Keratinocyte (primary cell): ENCODE results near the gene MLN. TPM values are rescaled to one million over a fixed set of nuclear protein-coding genes. Genes with fewer than 3 reads are reported as not detected.

Experiments used
- DNase-seq: peaks from one replicate; pipeline ENCODE4 v3.0.0-alpha.2; 2011; ENCODE audit warnings: low read depth, missing footprints, low spot score
- FAIRE-seq: peaks from 2 replicates; lab custom pipeline; 2011; peaks lifted over from hg19 to GRCh38; lab: Jason Lieb, UNC
- H2AFZ ChIP-seq: 2 replicates; pipeline ENCODE4 v1.6.0; 2012; ENCODE audit warnings: low read length, control low read depth, inconsistent platforms; ENCODE audit not compliant: control insufficient read depth
- H3K27ac ChIP-seq: 2 replicates; pipeline ENCODE4 v1.5.1; 2011; ENCODE audit warnings: low read length; ENCODE audit not compliant: control insufficient read depth, insufficient read depth
- H3K27me3 ChIP-seq: 3 replicates; pipeline ENCODE4 v1.6.0; 2011; ENCODE audit warnings: low read length; ENCODE audit not compliant: control insufficient read depth, insufficient read depth; ENCODE audit errors: extremely low read depth
- H3K36me3 ChIP-seq, 2 experiments: 2 replicates in 1 of 2; 3 replicates in 1 of 2; pipeline ENCODE4 v1.5.1; 2011; ENCODE audit warnings: low read length in 2 of 2, mild to moderate bottlenecking in 1 of 2; ENCODE audit not compliant: control insufficient read depth in 2 of 2, insufficient read depth in 2 of 2; ENCODE audit errors: extremely low read depth in 1 of 2
- H3K4me1 ChIP-seq: 3 replicates; pipeline ENCODE4 v1.5.1; 2011; ENCODE audit warnings: low read length; ENCODE audit not compliant: control insufficient read depth, insufficient read depth; ENCODE audit errors: extremely low read depth
- H3K4me2 ChIP-seq: 3 replicates; pipeline ENCODE4 v1.6.0; 2011; ENCODE audit warnings: low read depth, low read length; ENCODE audit not compliant: control insufficient read depth, insufficient read depth; ENCODE audit errors: extremely low read depth
- H3K4me3 ChIP-seq, 3 experiments: fragments of 200-600 bp in 1 of 3; sonication (generic) in 1 of 3; 2 replicates in 2 of 3; 3 replicates in 1 of 3; pipeline ENCODE4 v1.5.1; 2011 to 2016; ENCODE audit warnings: low read length in 3 of 3, mild to moderate bottlenecking in 3 of 3, control low read depth in 2 of 3, inconsistent platforms in 1 of 3, low read depth in 1 of 3, mixed read lengths in 1 of 3, mixed run types in 1 of 3, moderate library complexity in 1 of 3; ENCODE audit not compliant: control insufficient read depth in 2 of 3, insufficient read depth in 2 of 3; ENCODE audit errors: extremely low read depth in 1 of 3
- H3K79me2 ChIP-seq: 2 replicates; pipeline ENCODE4 v1.6.0; 2012; ENCODE audit warnings: low read length; ENCODE audit not compliant: control insufficient read depth, insufficient read depth
- H3K9ac ChIP-seq: 3 replicates; pipeline ENCODE4 v1.6.0; 2011; ENCODE audit warnings: low read length; ENCODE audit not compliant: control insufficient read depth, insufficient read depth; ENCODE audit errors: extremely low read depth
- H3K9me1 ChIP-seq: 3 replicates; pipeline ENCODE4 v1.6.0; 2011; ENCODE audit warnings: low read length; ENCODE audit not compliant: control insufficient read depth, insufficient read depth; ENCODE audit errors: extremely low read depth
- H3K9me3 ChIP-seq: 2 replicates; pipeline ENCODE4 v1.5.1; 2012; ENCODE audit warnings: low read depth, low read length; ENCODE audit not compliant: control insufficient read depth
- H4K20me1 ChIP-seq: 3 replicates; pipeline ENCODE4 v1.6.0; 2011; ENCODE audit warnings: low read length; ENCODE audit not compliant: control insufficient read depth, insufficient read depth; ENCODE audit errors: extremely low read depth
- EZH2 ChIP-seq: IDR thresholded peaks from one replicate; pipeline ENCODE4 v1.6.1; 2012; ENCODE audit warnings: inconsistent platforms, mild to moderate bottlenecking, low read length, moderate library complexity
- dilution Hi-C: fragments of 300-500 bp; cut with MboI; formaldehyde crosslinking; loops from one replicate; pipeline ENCODE4 v1.7.0; 2020; ENCODE audit warnings: low sequenced_read_pairs; ENCODE audit not compliant: extremely low pct_ligation_motif_present
- polyA plus RNA-seq, 5 experiments: library from polyadenylated mRNA; depleted of rRNA in 3 of 5; stranded (reverse) in 3 of 5; stranded (forward) in 1 of 5; unstranded in 1 of 5; fragments of >200 nt; gene quantifications; 1 replicate in 1 of 5; 2 replicates in 3 of 5; 3 replicates in 1 of 5; pipeline versions ENCODE4 v1.2.1 to v1.2.3, GENCODE V29; 2011 to 2012; ENCODE audit warnings: missing spikeins in 2 of 5, low read depth in 1 of 5, low replicate concordance in 1 of 5
- TF ChIP-seq, protein P1 (sequence below), 3 experiments: IDR thresholded peaks in 1 of 3; conservative IDR thresholded peaks in 1 of 3; optimal IDR thresholded peaks in 1 of 3; 2 replicates in 2 of 3; 3 replicates in 1 of 3; pipeline versions ENCODE3 to v1.5.1; 2011; ENCODE audit warnings: low read length in 3 of 3, mild to moderate bottlenecking in 3 of 3, moderate library complexity in 2 of 3, control low read depth in 1 of 3, inconsistent platforms in 1 of 3; ENCODE audit not compliant: insufficient read depth in 2 of 3; ENCODE audit errors: extremely low read depth in 1 of 3

MLN gene
- polyA plus RNA-seq, 1 donor (not counting 4 experiments of a cell fraction or from before 2014, with no cell fraction given) = not detected

- Histone ChIP-seq H3K27me3 (peaks cover 12% of the 10 kb centered on the region), H3K4me1 (peaks cover 29% of the 10 kb centered on the region), H3K9ac (no peak overlapping the region), H3K4me3 (no peak overlapping the region), H3K9me1 (peaks cover 4% of the 10 kb centered on the region), H3K36me3 (peaks cover 4 to 11% of the 10 kb centered on the region in 2 experiments), H4K20me1 (peaks cover 4% of the 10 kb centered on the region), H2AFZ (no peak overlapping the region), H3K4me2 (no peak overlapping the region), H3K79me2 (no peaks in the 10 kb centered on the region), H3K27ac (no peak overlapping the region), H3K9me3 (no peaks in the 10 kb centered on the region)
- FAIRE-seq (peak; percentile 73), DNase-seq (peak; percentile 26)
- TF ChIP-seq EZH2 = no peak
- TF ChIP-seq, protein P1, sequence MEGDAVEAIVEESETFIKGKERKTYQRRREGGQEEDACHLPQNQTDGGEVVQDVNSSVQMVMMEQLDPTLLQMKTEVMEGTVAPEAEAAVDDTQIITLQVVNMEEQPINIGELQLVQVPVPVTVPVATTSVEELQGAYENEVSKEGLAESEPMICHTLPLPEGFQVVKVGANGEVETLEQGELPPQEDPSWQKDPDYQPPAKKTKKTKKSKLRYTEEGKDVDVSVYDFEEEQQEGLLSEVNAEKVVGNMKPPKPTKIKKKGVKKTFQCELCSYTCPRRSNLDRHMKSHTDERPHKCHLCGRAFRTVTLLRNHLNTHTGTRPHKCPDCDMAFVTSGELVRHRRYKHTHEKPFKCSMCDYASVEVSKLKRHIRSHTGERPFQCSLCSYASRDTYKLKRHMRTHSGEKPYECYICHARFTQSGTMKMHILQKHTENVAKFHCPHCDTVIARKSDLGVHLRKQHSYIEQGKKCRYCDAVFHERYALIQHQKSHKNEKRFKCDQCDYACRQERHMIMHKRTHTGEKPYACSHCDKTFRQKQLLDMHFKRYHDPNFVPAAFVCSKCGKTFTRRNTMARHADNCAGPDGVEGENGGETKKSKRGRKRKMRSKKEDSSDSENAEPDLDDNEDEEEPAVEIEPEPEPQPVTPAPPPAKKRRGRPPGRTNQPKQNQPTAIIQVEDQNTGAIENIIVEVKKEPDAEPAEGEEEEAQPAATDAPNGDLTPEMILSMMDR (optimal IDR thresholded peaks at IDR 0.05 in 1 of 3, IDR thresholded peaks at IDR 0.05 in 1 of 3, conservative IDR thresholded peaks at IDR 0.05 in 1 of 3; ENCODE audit: extremely low read depth in 1 of 3, insufficient read depth in 2 of 3, low read length in 3 of 3) = peak in 2 of 3 experiments; percentile 73 to 92
- dilution Hi-C loops = no loop called here
These were observed 35.1 kb downstream of the MLN start for GRCh38 chr6:33768644-33769120.

DNA sequence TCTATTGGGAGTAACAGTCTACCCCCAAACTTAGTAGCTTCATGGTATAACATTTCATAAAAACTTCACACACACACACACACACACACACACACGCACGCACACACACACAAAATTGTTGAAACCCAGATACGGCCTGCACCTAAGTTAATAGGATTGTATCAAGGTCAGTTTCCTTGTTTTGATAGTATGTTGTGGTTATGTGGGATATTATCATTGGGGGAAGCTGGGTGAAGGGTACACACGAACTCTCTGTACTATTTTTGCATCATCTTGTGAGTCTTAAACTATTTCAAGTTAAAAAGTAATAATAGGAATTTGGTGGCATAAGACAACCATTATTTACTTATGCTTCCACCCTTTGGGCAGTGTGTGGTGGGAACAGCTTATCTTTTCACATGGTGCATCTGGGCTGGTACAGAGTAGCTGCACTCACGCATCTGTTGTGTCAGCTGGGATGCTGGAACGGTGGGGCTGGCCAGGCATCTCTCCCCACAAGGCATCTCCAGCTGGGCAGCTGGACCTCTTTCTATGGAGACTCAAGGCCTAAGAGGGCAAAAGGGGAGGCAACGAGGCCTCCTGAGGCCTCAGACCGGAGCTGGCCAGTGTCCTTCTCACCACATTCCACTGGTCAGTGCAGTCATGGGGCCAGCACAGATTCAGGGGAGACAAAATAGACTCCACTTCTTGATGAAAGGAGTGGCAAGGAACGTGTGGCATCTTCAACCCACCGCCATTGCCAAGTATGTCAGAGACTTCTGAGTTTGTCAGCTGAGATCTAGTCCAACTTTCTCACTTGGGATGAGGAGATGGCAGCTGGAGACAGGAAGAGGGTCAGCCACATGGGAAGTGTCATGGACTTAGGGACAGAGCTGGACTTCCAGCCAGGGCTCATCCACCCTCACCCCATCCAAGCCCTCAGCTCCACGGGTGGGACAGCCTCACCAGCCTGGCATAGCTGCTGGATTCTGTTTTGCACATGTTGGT is 36.6 kb downstream of the MLN start:
- H3K4me3 ChIP-seq = no peak overlapping the region
- H3K27ac ChIP-seq = no peak overlapping the region
- no peaks in the 10 kb centered on the region for H4K20me1 ChIP-seq
- no peaks in the 10 kb centered on the region for H3K9me3 ChIP-seq
- FAIRE-seq (no peak), DNase-seq (no peak)
- H3K4me1 ChIP-seq = peaks cover 14% of the 10 kb centered on the region
- peaks cover 12% of the 10 kb centered on the region for H3K27me3 ChIP-seq
- H3K4me2 ChIP-seq = no peak overlapping the region
- H3K36me3 ChIP-seq = peaks cover 0 to 3% of the 10 kb centered on the region in 2 experiments
- H3K79me2 ChIP-seq = no peaks in the 10 kb centered on the region
- H3K9me1 ChIP-seq = no peaks in the 10 kb centered on the region
- no peak overlapping the region for H2AFZ ChIP-seq
- dilution Hi-C loops = no loop called here
- TF ChIP-seq, protein P1 (optimal IDR thresholded peaks at IDR 0.05 in 1 of 3, IDR thresholded peaks at IDR 0.05 in 1 of 3, conservative IDR thresholded peaks at IDR 0.05 in 1 of 3; ENCODE audit: extremely low read depth in 1 of 3, insufficient read depth in 2 of 3, low read length in 3 of 3) = no peak
- no peak overlapping the region for H3K9ac ChIP-seq
